ENCODE data around the gene FZD4.

Gene FZD4

GRCh38 chr11:86905252-86905651 lies 49.9 kb downstream of the FZD4 start:
- no peak for DNase-seq

GRCh38 chr11:86904001-86904400 lies 51.2 kb downstream of the FZD4 start:
- no peak for DNase-seq

- no peak for DNase-seq
These were observed 52.9 kb downstream of the FZD4 start for GRCh38 chr11:86902345-86902744.

- no peak for DNase-seq
These were observed 53.6 kb downstream of the FZD4 start for GRCh38 chr11:86901599-86901998.

- no peak for DNase-seq
These were observed 55.0 kb downstream of the FZD4 start for GRCh38 chr11:86900162-86900561.

- no peak for DNase-seq
These were observed 56.5 kb downstream of the FZD4 start for GRCh38 chr11:86898689-86899088.

GRCh38 chr11:86896441-86896841 lies 58.8 kb downstream of the FZD4 start:
- DNase-seq = no peak

All from hematopoietic multipotent progenitor cell treated with erythropoietin and hydrocortisone succinate and interleukin-3 and kit ligand, for 4 days (in vitro differentiated cells).